Uterus (tissue), 4 donors: ENCODE results near the gene DIAPH3. TPM values are rescaled to one million over a fixed set of nuclear protein-coding genes. Genes with fewer than 3 reads are reported as not detected.

Experiments
- DNase-seq, 2 donors: peaks; one replicate each; pipeline ENCODE4 v3.0.0-alpha.2; 2019 to 2020
- H3K27ac ChIP-seq, 2 donors: fragments of 200-600 bp; sonication (generic); 1 replicate in 1 of 2; 2 replicates in 1 of 2; pipeline ENCODE4 v1.5.1; 2016 to 2018
- H3K27me3 ChIP-seq, 2 donors: fragments of 200-600 bp; sonication (generic); one replicate each; pipeline ENCODE4 v1.5.1; 2018 to 2019; ENCODE audit warnings: control low read depth in 1 of 2
- H3K36me3 ChIP-seq, 2 donors: fragments of 200-600 bp; sonication (generic); one replicate each; pipeline ENCODE4 v1.5.1; 2019; ENCODE audit warnings: control low read depth in 1 of 2
- H3K4me1 ChIP-seq, 2 donors: fragments of 200-600 bp; sonication (generic); one replicate each; pipeline ENCODE4 v1.5.1; 2018 to 2019; ENCODE audit warnings: control low read depth in 1 of 2
- H3K4me3 ChIP-seq, 2 donors: fragments of 200-600 bp; sonication (generic); 1 replicate in 1 of 2; 2 replicates in 1 of 2; pipeline ENCODE4 v1.5.1; 2018 to 2019; ENCODE audit warnings: mild to moderate bottlenecking in 1 of 2
- H3K9me3 ChIP-seq, 2 donors: fragments of 200-600 bp; sonication (generic); one replicate each; pipeline ENCODE4 v1.5.1; 2019; ENCODE audit warnings: control low read depth in 1 of 2
- CTCF ChIP-seq, 4 experiments: fragments of 200-600 bp in 2 of 4; fragments of 450-650 bp in 2 of 4; sonication (generic) in 2 of 4; IDR thresholded peaks; one replicate each; pipeline ENCODE4 v1.5.1; 2016 to 2019; ENCODE audit warnings: antibody characterized with exemption in 4 of 4, mild to moderate bottlenecking in 2 of 4, moderate library complexity in 1 of 4
- POLR2A ChIP-seq, 2 donors: fragments of 450-650 bp; IDR thresholded peaks; one replicate each; pipeline ENCODE4 v1.6.1; 2016; ENCODE audit warnings: antibody characterized with exemption in 2 of 2, mild to moderate bottlenecking in 1 of 2, moderate library complexity in 1 of 2
- intact Hi-C: fragments of 100-400 bp; cut with DNase I; formaldehyde crosslinking; loops from one replicate; pipeline ENCODE4 v1.15.1; 2023; ENCODE audit warnings: low total_unique reads
- total RNA-seq, 4 donors: library from RNA; depleted of rRNA in 3 of 4; stranded (reverse); fragments of >200 nt in 3 of 4; gene quantifications; one replicate each; pipeline versions ENCODE4 v1.1.0 to v1.2.4, GENCODE V29; 2014 to 2023
- donor health status: DM: yes; HTN: yes; CAD: no.

DIAPH3 gene
- total RNA-seq, 4 donors from 2014 or later = 11.4 TPM; not detected in 3

DNA sequence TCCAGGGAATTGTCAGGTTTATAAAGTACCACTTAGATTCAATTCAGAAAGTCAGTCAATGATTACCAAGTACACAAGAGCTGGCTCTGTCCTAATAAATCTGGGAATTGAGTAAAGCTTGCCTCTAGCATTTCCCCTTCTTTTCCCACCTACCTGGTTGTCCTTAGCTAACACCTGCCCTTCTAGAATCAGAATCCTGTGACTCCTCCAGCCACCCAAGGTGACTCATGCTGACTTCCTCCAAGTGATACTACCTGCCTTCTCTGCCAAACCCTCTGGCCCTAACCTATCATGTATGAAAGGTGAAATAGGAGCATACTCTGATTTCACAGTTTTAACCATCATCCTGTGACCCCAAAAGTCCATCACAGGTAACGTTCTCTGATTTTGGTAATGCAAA, 151.2 kb downstream of the DIAPH3 start:
- H3K27ac ChIP-seq = no peak overlapping the region
- H3K27me3 ChIP-seq = no peaks in the 10 kb centered on the region
- no peaks in the 10 kb centered on the region for H3K36me3 ChIP-seq
- no peak overlapping the region for H3K4me3 ChIP-seq
- intact Hi-C loops = no loop called here
- DNase-seq = no peak
- no peaks in the 10 kb centered on the region for H3K4me1 ChIP-seq
- TF ChIP-seq POLR2A (IDR thresholded peaks at IDR 0.05) (no peak), CTCF (IDR thresholded peaks at IDR 0.05) (no peak)
- H3K9me3 ChIP-seq = no peaks in the 10 kb centered on the region

GRCh38 chr13:60009300-60010253, 154.2 kb downstream of the DIAPH3 start:
- Histone ChIP-seq H3K27me3 (no peaks in the 10 kb centered on the region), H3K9me3 (no peaks in the 10 kb centered on the region), H3K27ac (no peak overlapping the region), H3K4me3 (no peak overlapping the region), H3K36me3 (no peaks in the 10 kb centered on the region), H3K4me1 (no peaks in the 10 kb centered on the region)
- TF ChIP-seq CTCF (IDR thresholded peaks at IDR 0.05) = no peak
- TF ChIP-seq POLR2A (IDR thresholded peaks at IDR 0.05) = no peak
- no peak for DNase-seq
- intact Hi-C loops = no loop called here

DNA sequence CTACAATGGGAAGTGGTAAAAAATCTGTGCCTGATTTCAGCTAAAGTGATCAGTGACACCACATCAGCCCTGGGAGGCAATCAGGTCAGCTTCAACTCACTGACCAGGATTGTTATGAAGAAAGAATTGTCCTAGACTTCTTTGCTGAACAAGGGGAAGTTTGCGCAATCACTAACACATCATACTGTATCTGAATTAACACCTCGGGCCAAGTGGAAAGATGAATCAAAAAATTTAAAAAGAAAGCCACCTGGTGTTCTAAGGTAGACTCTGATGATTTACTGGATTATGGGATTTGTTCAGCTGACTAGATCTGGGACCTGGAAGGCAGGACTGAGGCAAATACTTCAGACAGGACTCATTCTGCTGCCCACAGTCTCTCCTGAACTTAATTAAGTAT, 161.8 kb downstream of the DIAPH3 start:
- Histone ChIP-seq H3K4me3 (no peak overlapping the region), H3K36me3 (no peaks in the 10 kb centered on the region), H3K27ac (no peak overlapping the region), H3K27me3 (no peaks in the 10 kb centered on the region), H3K4me1 (no peaks in the 10 kb centered on the region), H3K9me3 (no peaks in the 10 kb centered on the region)
- intact Hi-C loops = no loop called here
- no peak for DNase-seq
- TF ChIP-seq POLR2A (IDR thresholded peaks at IDR 0.05) (no peak), CTCF (IDR thresholded peaks at IDR 0.05) (no peak)

GRCh38 chr13:60000976-60001375, 162.8 kb downstream of the DIAPH3 start:
- no peaks in the 10 kb centered on the region for H3K4me1 ChIP-seq
- no peak overlapping the region for H3K27ac ChIP-seq
- DNase-seq = no peak
- TF ChIP-seq CTCF (IDR thresholded peaks at IDR 0.05) (no peak), POLR2A (IDR thresholded peaks at IDR 0.05) (no peak)
- H3K9me3 ChIP-seq = no peaks in the 10 kb centered on the region
- no peaks in the 10 kb centered on the region for H3K36me3 ChIP-seq
- H3K27me3 ChIP-seq = no peaks in the 10 kb centered on the region
- intact Hi-C loops = no loop called here
- no peak overlapping the region for H3K4me3 ChIP-seq

DNA sequence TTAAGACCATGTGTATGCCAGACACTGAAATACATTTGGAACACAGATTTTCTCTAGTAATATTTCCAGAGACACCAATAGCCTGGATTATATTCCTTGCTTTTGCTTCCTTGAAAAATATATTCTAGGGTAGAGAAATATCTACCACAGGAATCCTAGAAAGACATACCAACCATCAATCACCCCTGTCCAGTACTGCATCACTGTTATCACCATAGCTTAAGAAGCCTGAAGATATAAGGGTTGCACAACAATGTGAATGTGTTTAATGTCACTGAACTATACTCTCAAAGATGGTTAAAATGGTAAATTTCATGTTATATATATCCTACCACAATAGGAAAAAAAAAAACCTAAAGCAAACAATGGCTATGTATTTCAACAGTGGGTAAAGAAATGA, 163.6 kb downstream of the DIAPH3 start:
- Histone ChIP-seq H3K27me3 (no peaks in the 10 kb centered on the region), H3K4me1 (no peaks in the 10 kb centered on the region), H3K4me3 (no peak overlapping the region), H3K27ac (no peak overlapping the region), H3K9me3 (no peaks in the 10 kb centered on the region), H3K36me3 (no peaks in the 10 kb centered on the region)
- no peak for TF ChIP-seq POLR2A (IDR thresholded peaks at IDR 0.05)
- TF ChIP-seq CTCF (IDR thresholded peaks at IDR 0.05) = no peak
- DNase-seq = no peak
- intact Hi-C loops = no loop called here
